GM18907 (cell line): Measurements from ENCODE around the gene PDGFC.

Experiments used
- ATAC-seq: cut with Tn5 transposase; IDR thresholded peaks from one replicate; pipeline ENCODE4 v1.9.1; 2021; ENCODE audit warnings: mild to moderate bottlenecking, moderate library complexity; ENCODE audit not compliant: unreplicated experiment

The PDGFC gene

DNA sequence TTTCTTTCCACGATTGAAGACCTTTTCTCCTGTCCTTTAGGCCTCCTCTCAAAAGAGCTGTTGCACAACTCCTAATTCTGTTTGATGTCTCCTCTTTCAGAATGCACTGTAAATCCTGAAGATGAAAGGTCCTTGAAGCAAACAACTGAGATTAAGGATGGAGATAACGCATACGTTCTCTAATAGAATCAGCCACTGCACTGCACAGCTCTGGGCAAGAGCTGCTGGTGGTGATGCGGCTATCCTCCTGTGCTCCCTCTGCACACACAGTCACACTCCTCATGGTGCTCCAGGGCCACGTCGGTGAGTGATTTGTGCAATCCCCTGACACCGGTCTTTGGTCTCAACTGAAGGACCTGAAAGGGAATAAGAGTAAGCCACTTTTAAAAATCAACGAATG is 208.7 kb downstream of the PDGFC start:
- no peak for ATAC-seq

DNA sequence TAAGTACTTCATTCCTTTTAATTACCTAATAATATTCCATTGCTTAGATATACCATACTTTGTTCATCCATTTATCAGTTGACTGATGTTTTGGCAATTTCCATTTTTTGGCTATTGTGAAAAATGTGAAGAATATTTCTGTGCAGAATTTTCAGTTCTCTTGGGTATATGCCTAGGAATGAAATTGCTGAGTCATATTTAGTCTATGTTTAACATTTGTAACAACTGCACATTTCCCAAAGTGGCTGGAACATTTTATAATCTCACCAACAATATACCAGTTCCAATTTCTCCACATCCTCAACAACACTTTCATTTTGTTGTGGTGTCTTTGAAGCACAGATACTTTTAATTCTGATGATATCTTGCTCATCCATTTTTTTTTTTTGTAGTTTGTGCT is 215.5 kb downstream of the PDGFC start:
- ATAC-seq = no peak

DNA sequence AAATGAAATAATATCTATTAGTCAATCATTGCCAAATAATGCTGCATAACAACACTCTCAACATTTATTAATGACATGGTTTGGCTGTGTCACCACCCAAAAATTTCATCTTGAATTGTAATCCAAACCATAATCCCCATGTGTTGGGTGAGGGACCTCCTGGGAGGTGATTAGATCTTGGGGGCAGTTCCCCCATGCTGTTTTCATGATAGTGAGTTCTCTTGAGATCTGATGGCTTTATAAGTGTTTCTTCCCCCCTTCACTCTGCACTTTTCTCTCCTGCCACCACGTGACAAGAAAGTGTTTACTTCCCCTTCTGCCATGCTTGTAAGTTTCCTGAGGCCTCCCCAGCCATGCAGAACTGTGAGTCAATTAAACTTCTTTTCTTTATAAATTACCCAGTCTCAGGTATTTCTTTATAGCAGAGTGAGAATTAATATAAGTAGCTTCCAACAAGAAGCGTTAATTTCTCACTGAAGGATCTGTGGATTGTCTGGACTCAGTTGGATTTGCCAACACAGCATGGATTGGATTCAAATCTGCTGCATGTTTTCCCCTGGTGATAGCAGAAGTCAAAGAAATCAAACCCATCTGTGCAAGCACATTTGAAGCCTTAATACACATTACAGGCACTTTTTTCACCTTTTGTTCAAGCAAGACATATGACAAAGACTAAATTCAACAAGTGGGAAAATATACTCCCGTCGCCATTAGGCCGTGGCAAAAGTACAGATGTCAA is 216.6 kb downstream of the PDGFC start:
- ATAC-seq = no peak

DNA sequence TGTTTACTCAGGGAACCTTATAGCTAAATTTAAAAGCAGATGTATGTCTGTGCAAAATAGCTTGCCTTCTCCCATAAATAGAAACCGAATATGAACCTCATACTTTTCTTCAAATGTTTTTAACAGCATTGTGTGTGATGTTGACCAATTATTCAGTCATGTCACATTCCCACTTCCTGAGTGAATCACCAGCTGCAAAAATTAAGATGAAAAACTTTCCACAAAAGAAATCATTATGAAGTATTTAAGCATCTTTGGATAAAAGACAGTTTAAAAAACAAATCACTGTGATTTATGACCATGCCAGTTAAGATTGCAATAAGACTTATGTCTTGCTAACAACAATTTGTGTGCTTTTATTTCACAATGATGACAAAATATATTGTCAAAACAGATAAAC is 220.1 kb downstream of the PDGFC start:
- no peak for ATAC-seq

DNA sequence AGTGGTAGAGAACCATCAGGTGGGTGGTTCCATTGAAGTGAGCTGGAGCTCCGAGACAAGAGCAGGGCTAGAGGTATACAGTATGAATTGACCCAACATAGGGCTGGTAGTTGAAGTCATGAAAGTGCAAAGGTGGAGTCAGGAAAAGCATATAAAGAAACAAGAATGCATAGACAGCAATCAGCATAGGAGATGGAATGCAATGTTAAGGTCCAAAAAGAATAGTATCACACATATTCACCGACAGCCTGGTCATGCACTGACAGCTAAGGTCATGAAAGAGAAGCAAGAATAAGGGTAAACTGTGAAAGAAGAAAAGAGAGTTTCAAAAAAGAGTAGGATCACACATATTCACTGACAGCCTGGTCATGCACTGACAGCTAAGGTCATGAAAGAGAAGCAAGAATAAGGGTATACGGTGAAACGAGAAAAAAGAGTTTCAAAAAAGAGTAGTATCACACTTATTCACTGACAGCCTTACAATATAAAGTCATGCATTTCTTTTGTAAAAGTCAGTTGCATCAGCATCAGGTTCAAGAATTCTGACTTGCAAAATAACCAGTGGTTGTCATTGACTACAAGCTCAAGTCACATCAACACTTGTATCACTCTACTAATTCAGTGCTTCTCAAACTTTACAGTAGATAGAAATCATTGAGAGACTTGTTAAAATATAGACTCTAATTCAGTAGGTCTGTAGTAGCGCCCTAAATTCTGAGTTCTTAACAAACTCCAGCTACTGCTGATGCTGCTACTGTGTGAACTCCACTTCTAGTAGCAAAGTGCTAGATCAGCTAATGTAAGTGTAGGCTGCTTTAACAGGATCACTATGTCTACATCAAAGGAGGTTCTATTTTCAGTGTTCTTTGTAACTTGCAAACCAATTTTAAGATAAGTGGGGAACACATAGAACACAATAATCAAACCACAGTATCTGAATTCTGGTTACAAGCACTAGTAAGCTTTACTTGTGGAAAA is 221.9 kb downstream of the PDGFC start:
- ATAC-seq = no peak

DNA sequence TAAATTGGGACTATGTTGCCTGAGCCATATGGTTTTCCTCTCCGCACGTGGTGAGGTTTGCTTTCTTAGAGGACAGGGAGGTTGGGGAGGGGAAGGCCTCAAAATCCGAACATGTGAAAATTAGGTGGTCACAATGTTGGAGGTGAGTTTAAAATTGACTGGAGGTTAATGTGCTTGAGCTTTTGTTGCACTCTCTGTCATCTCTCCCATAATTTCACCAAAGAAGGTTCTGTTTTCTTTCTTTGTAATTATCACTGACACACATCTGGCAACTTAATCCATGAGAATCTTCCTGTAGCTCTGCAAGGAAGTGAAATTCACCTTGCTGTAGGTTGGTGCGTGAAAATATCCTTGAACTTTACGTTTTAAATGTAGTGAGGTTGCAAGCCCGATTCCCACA is 225.5 kb downstream of the PDGFC start:
- no peak for ATAC-seq

DNA sequence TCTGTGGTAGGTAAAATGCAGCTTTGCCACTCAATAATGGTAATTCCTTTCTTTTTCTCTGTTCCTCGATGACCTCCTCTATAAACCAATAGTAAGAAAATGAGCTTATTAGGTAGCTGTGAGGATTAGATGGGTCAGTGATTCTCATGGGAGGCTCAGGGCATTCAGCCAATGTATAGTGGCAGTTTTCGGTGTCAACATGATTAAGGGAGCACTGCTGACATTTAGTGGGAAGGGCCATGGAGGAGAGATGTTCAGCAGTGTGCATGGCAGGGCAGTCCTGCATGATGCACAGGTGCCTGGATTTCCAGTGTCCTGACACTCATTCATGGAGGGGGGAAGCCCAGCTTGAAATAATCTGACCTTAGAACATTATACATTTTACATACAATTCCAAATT is 232.8 kb downstream of the PDGFC start:
- ATAC-seq = no peak

DNA sequence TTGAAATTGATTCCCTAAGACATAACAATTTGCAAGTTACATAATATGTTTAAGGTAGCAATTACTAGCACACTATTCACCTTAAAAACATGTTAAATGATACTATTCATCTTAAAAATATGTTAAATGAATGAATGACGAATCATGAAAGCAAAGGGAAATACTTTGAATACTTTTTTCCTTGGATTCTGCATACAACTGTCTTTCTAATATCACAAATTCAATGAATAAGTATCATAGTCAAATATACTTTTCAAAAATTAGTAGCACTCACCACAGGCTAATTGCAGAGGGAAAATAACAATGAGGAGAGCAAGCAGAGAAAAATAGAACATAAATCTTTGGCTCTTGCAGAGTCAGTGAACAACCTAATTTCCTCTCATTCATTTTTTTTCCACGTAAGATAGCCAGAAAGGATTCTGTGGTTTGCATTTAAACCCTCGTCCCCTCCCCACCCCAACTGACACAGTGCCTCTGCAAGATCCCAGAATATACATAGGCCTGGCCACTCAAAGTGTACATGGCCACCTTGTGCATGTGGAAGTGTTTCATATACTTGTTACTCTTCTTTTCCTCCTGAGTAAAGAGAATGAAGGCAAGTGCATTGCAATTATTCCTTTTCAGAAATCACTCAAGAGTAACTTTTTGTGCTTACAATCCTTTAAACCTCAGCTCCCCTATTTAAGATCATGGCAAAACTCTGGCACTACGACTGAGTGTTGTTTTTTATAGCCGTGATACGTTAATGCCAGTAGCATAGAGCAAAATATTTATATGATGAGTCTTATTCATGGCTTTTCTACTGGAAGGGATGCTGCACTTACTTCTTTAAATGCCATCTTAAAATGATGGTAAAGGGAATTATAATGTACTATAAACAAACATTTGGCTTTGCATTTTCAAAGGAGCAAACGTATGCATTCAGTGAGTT is 236.4 kb downstream of the PDGFC start:
- ATAC-seq = no peak

DNA sequence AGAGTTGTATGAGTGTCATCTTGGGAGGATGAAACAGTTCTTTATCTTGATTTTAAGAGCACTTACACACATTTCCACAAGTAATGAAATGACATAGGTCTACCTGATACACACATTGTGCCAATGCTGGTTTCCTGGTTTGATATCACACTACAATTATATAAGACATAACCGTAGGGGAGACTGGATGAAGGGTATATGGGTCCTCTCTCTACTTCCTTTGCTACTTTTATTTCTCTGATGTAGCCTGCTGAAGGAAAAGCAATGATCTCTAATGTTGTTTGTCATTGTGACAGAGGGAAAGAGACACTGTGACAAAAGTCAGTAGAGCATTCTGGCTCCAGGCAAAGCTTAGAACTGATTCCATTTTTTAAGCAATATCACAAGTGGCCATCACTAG is 238.0 kb downstream of the PDGFC start:
- no peak for ATAC-seq

DNA sequence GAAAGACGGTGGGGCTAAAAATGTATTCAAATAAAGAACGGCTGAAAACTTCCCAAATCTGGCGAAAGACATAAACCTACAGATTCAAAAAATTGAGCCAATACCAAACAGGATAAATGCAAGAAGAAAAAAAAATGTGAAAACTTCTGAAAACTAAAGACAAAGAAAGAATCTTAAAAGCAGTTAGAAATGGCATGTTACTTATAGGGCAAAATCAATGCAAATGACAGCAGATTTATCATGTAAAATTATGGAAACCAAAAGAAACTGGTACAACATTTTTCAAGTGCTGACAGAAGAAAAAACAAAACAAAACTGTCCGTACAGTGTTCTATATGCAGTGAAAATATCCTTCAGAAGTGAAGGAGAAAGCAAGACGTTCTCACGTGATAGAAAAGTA is 239.0 kb downstream of the PDGFC start:
- no peak for ATAC-seq

DNA sequence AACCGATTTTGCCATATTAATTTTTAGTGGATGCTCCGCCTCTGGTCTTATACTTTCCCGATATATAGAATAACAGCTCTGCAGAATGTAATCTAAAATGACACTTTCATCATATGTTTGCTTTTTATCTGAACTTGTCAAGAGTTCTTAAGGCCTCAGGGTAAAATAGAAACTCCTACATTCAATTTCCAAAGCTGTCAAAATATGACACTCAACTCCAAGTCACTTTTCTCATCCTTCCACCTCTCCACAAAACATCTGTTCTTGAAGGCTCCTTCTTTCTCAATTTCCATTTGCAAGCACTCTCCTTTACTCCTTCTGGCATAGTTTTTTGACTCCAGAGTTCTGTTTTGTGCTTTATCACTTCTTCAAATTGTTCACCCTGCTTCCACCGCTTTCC is 242.2 kb downstream of the PDGFC start:
- no peak for ATAC-seq

DNA sequence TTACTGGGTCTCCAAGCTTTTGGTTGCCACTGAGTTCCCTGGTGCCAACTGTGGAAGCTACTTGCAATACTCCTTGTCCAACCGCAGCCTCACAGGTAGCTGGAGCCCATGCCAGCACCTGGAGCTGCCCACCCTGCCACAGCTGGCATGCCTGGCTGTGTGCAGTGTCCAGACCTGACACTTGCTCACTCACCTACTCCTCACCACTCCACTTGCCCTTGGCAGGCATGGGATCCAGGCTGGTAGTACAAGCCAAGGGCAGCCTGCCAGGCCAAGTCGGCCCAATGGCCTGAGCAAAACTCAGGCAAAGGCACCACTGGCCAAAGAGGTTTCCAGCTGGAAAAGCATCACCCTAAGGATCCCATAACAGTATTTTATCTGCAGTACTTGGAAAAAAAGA is 246.3 kb downstream of the PDGFC start:
- ATAC-seq = no peak

DNA sequence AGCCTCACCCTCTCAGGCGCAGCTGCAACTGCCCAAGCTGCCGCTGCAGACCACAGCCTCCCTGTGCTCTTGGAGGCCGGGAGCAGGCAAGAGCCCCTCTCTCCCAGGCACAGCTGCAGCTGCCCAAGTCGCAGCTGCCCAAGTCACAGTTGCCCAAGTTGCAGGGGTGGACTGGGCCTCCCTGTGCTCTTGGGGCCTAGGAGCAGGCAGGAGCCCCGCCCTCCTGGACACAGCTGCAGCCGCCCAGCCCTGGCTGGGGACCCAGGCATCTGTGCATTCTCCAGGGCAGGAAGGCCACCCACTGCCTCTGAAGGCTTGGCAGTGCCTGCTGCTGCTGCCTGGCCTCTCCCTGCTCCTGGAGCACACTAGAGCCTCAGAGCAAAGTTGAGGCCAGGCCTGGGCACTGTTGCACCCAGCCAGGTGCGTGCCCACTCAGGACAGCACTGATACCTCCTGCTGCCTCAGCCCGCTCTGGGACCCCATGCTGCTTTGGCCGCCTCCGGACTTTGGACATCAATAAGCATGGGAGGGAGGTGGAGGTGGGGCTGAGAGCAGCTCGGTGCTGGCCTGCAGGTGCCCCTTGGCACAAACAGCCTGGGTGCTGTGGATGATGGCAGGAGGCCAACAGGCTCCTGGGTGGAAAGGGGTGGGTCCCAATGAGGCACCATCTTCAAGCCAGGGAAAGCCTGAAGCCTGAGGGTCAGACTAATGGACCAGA is 247.5 kb downstream of the PDGFC start:
- no peak for ATAC-seq

DNA sequence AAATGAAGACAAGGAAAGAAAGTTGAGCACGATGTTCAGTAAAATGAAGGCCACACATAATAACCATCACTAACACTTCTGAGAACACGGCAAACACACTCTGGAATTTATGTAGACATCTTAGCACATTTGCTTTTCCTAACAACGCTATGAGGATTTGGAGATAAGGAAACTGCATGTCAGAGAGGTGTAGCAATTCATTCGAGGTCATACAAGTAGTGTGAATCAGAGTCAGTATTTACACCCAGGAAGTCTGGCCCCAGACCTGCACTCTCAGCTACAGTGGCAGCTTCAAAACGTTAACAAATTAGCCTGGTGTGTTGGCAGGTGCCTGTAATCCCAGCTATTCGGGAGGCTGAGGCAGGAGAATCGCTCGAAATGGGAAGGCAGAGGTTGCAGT is 253.4 kb downstream of the PDGFC start:
- ATAC-seq = no peak

DNA sequence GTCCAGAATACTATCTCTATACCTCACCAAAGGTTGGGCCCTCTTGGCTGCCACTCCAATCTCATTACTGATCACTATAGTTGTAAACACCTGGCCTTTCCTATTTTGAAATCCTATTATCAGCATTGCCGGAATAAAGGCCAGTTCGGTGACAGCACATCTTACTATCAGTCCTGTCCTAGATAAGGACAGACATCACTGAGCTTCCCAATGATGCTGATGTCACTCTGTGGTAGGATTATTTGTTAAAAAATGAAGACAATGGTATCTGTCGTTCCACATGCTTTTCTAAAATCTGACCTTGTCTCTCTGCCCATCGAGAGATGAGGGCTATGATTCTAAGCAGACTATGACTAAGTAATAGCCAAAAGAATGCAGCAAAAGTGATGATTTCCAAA is 260.4 kb downstream of the PDGFC start:
- ATAC-seq = no peak
